Stomach (tissue), 4 donors: Measurements from ENCODE around the gene STN1.

Experiments used
- CTCF ChIP-seq, 7 experiments: fragments of 450-650 bp in 4 of 7; fragments of 200-600 bp in 3 of 7; sonication (generic) in 3 of 7; IDR thresholded peaks; one replicate each; pipeline ENCODE4 v1.5.1; 2016 to 2019; ENCODE audit warnings: antibody characterized with exemption in 7 of 7, control low read depth in 2 of 7, mild to moderate bottlenecking in 1 of 7
- POLR2A ChIP-seq, 4 donors: fragments of 450-650 bp; IDR thresholded peaks; one replicate each; pipeline ENCODE4 v1.6.1; 2016; ENCODE audit warnings: antibody characterized with exemption in 4 of 4, control low read depth in 2 of 4, mild to moderate bottlenecking in 1 of 4, moderate library complexity in 1 of 4
- POLR2AphosphoS5 ChIP-seq, 3 donors: sonication (generic); formaldehyde crosslinking; IDR thresholded peaks; one replicate each; pipeline ENCODE4 v1.6.1; 2016; ENCODE audit warnings: antibody characterized with exemption in 3 of 3

- TF ChIP-seq CTCF (IDR thresholded peaks at IDR 0.05) (no peak), POLR2A (IDR thresholded peaks at IDR 0.05) (no peak), POLR2AphosphoS5 (IDR thresholded peaks at IDR 0.05) (no peak)
These were observed 33.2 kb upstream of the STN1 start for GRCh38 chr10:103951183-103951582.
